GM18526 (cell line): ENCODE results near the gene SOX5.

ENCODE experiments used
- POLR2A ChIP-seq: IDR thresholded peaks from 3 replicates; pipeline ENCODE4 v1.6.1; 2011; ENCODE audit not compliant: insufficient read length; ENCODE audit errors: extremely low read depth

The SOX5 gene

DNA sequence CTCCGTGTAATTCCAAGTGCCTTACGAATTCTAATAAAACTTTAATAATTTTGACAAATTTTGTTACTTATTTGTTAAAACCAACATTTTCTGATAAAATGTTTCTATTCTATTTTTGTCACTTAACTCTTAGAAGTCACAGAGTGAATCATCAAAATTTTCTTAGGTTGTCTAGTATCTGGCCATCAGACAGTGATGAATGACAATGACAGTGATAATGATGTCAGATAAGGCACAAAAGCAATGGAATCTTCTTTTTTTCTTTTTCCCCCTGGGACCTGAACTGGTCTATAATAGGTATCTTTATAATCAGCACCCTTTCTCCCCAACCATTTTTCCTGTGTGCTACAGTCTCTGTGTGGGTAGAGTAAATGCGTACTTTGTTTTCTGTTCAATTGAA lies 407.3 kb downstream of the SOX5 start:
- TF ChIP-seq POLR2A, result no peak

DNA sequence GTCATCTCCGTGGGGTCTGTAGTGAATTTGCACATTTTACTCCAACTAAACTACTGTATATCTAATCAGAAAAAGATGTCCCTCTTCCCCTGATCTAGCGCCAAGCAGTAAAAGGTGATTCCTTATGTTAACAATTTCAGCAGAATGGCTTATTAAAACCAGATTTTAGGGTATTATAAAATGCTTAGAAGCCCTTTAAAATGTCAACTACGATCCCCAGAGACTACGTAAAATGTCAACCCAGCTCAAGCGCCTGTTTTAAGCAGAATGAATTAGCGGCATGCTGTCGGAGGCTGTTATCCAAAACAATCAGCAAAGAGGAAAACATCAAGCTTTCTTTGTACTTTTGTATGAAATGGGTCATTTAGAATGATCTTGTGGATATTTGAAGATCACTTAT lies 408.9 kb downstream of the SOX5 start:
- TF ChIP-seq POLR2A, result no peak

DNA sequence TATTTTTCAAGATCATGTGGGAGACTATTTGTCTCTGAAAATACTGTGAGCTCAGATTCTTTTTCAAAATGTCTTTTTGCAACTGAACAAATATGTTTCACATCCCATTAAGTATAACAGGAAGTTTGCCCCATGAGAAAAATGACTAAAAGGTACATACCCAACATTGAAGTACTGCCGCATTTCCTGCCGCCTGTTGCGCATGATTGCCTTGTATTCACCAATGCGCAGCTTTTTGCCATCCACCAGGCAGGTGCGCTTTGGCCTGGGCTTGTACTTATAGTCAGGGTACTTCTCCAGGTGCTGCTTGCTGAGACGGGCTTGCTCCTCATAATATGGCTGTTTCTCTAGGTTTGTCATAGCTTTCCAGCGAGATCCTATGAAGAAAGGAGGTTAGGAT lies 413.2 kb downstream of the SOX5 start:
- no peak for TF ChIP-seq POLR2A

DNA sequence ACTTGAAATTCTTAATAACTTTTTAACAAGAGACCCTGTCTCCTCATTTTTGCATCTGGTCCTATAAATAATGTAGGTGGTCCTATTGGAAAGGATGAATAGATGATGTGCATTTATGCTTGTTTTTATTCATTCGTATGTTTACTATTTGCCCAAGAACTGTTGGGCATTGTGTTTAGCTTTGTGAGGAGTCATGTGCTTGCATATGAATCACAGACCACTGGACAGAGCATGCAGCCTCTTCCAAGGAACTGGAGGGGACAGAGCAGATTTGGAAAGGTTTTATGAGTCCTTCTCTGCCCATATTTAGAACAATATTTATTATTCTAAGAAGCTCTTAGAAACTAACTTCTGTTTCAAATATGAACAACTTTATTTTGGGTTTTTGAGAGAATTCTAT lies 414.0 kb downstream of the SOX5 start:
- TF ChIP-seq POLR2A, result no peak

DNA sequence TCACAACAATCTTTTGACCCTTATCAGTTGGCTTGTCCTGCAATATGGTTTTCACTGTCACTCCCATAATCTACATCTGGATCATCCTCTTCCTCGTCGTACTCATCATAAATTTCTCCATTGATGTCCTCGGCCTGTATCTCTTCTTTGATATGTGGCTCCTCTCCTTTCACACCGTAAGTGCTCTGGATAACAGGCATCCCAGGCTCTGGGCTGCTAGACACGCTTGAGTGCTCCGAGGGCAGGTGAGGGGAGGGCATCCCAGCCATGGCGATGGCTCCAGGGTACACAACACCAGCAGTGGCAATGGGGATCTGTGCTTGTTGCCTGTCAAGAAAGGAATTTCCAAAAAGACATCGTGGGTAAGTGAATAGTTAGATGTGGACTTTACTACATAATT lies 415.3 kb downstream of the SOX5 start:
- no peak for TF ChIP-seq POLR2A

DNA sequence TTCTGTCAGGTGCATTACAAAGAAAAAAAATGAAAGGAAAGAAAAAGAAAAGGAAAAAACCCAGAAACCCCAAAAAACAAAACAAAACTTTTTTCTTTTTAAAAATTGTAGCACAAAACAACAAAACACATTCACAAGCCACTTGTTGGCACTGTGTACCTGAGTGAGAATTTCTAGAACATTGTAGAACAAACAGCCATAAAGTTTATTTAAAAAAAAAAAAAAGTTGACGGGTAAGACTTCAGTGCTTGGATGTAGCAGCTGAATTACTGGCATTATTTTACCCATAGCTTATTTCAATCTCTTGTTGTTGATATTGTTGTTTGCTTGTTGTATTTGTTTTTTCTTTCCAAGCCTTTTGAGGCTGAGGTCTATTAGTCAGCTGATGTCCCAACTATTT lies 415.8 kb downstream of the SOX5 start:
- TF ChIP-seq POLR2A, result no peak

DNA sequence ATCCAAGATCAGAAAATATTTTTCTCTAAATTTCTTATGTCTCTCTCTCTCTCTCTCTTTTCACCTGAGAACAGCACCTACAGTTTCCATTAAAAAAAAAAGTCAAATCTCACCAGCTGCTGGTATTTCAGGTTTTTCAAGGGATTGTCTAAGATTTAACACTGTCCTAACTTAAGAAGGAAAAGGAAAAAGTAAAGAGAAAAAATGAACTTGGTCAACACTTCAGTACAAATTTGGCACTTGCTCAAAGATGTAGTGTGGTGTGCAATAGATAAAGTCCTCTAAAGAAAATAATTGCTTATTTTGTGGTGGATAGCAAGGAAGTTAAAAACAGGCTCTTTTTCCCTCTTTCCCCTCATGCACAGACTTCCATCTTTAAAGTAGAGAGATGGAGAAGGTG lies 416.2 kb downstream of the SOX5 start:
- no peak for TF ChIP-seq POLR2A

DNA sequence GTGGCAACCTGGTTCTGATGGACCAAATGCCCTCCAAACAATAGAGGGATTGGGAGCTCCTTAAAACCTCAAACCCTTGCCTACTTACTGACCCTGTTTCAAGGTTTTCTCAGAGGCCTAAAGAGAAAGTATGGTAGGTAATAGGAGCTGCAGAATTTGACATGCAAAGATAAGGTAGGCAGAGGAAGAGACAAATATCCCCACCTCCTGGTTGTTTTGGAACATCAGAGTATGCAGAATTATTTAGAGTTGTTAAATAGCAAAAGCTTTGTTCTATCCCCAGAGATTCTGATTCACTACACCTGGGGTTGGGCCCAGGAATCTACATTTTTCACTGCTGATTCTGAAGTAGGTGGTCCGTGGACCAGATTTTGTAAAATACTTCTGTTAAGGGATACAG lies 421.2 kb downstream of the SOX5 start:
- no peak for TF ChIP-seq POLR2A

DNA sequence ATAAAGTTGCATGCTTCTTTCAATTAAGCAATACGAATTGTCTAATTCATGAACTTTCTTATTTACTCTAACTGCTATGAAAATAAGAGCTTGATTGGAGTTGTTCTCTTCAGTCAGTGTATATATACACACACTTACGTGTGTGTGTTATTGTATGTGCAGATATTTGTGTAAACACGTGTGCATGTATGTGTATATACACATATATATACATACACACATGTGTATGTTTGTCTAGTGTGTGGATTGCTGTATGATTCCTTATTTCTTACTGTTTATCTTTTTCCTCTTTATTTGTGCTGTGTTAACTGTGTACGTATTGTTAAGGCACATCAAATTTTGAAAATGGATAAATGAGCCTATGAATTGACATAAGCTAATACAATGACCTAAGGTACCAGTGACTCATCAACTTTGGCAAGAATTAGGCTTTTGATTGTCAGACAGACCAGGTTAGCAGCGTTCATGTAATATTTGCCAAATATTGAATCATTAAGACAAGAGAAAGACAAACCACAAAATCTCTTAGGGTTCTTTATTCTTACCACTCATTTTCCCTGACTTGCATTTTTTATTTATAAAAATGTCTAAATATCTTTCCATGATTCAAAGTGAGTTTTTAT lies 423.9 kb downstream of the SOX5 start:
- no peak for TF ChIP-seq POLR2A

DNA sequence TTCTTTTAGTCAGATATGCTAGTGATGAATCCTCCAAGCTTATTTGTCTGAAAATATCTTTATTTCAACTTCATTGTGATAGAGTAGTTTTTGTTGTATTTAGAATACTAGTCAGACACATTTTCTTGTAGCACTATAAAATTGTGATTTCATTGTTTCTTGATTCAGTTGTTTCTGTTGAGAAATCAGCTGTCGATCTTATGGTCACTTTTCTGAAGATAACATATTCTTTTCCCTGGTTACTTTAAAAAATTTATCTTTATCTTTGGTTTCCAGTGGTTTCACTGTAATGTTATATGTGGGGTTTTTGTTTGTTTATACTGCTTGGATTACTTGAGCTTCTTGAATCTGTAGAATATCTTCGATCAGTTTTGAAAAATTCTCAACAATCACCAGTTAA lies 426.1 kb downstream of the SOX5 start:
- no peak for TF ChIP-seq POLR2A

DNA sequence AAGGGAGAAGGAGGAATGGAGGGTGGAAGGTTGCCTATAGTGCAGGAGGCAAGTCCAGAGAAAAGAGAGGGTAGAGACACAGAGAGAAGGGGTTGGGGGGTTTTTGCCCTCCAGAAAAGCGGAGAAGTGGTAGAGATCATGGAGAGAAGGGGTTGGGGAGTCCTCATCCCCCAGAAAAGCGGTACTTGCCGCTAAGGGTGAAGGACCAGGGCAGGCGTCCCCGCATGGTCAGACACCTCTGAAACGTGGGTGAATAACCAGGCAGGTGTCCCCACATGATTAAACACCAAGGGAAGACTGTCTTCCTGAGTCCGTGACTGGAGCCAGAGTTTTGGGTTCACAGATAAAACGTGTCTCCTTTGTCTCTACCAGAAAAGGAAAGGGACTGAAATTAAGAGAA lies 439.0 kb downstream of the SOX5 start:
- TF ChIP-seq POLR2A, result no peak

DNA sequence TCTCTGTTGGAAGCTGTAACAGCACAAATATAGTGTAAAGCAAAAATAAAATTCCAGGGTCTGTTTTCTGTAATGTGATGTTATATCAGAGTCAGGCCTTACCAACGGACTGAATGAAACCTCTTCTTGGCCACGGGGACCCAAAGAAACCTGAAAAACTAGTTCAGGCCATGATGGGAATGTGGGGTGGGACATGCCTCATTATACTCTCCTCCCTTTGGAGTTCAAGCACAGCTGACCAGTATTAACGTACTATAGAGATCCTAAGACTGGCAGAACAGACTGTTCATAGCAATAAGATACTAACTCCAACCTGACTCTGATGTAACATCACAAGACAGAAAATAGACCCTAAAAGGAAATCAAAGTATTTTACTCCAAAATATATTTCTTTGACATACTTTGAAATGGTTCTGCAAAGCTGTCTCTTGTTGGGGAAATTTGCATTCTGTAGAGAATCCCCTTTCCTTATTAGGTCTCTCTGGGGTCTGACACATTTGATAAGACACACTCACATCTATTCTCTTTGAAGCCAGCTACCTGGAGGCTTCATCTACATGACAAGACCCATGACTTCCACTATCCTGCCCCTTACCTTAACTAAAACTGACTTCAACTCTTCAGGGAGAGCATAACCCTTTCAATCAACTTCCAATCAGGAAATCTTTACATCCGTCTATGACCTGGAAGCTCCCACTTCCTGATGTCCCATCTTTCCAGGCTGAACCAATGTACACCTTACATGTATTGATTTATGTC lies 444.6 kb downstream of the SOX5 start:
- no peak for TF ChIP-seq POLR2A

DNA sequence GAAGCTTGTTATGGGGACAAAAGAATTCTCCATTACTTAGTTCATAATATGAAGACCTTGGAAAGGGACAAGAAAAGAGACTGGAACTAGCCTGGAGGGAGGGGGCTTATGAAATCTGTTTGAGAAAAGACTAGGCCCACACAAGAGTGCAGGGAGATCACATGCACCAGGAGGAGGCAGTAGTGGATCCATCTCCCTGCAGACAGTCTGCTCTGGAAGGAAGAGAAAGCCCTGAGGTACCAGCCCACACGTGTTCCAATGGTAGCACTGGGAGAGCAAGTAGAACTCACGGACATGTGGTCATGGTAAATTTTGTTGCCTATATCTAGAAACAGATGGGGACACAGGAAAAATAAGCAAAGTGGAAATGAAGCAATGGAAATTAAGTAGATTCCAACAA lies 445.4 kb downstream of the SOX5 start:
- TF ChIP-seq POLR2A, result no peak

DNA sequence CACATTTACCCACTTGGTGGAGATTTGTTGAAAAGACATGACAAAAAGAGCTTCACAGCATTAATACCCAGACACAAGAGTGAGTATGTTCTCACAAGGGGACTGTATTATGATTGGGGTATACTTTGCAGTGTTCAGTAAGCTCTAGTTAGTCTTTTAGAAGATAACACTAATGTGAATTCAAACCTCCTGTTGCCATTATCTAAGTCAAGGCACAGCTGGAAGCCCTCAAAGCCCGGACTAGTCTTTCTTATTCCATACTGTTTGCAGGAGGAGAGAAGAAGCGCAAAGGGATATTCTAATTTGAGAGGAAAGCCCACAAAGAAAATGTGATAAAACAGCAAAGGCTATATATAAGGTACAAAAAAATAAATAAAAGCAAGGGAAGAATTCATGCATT lies 445.9 kb downstream of the SOX5 start:
- no peak for TF ChIP-seq POLR2A

DNA sequence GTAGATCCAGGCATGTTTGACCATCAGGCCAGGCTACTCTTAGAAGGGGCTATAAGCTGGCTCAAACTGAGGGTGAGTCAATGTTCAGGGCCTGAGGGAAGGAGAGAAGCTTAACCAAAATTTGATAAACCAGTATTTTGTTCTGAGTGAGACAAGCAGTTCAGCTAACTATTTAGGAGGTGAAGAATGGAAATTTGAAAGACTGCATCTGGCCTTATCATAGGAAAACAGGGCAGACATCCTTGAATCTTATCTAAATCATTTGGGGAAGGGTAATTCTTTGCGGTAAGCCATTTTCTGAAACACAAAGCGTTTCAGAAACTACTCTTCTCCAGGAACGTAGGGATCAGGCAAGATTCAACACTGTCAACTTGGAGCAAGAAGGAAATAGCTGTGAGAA lies 447.2 kb downstream of the SOX5 start:
- TF ChIP-seq POLR2A, result no peak

DNA sequence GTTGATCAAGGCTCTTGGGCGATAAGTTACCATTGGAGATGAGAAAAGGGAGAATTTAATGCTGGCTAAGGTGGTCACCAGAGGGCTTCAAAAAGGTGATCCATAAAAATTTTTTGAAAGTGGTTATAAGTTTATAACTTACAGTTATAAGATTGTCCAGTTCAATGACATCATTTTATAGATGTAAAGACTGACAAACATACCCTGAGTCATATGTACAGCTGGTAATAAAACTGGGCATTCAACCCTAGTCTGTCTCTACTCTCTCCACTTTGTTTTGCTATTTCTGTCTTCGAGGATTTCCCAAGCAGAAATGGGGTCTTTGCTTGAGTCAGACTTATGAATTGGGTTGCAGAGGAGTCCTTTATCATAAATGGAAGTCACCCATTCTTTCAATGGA lies 454.0 kb downstream of the SOX5 start:
- no peak for TF ChIP-seq POLR2A

DNA sequence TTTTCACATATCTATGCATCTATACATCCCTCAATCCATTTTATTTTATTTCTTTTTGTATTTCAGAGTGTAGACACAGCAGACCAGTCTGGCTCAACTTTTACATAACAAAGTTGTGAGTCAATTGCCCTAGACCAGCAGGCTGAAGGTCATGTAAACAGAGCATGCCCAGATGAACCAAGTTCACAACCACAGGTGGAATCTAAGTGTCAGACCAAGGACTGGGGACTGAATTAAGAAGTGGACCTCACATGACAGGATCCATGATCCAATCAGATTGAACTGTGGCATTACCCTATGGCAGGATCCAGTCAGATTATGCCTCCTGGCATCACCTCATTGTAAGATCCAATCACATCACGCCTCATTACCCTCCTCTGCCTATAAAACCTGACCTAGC lies 455.8 kb downstream of the SOX5 start:
- no peak for TF ChIP-seq POLR2A
